WTC11 (cell line): ENCODE results near the gene CARD11. TPM values are rescaled to one million over a fixed set of nuclear protein-coding genes. Genes with fewer than 3 reads are reported as not detected.

Experiments used
- ATAC-seq: fragments of 200-7000 bp; cut with Tn5 transposase; 2 replicates; pipeline ENCODE4 v1.10.0; 2021; ENCODE audit warnings: mild to moderate bottlenecking, moderate library complexity
- CTCF ChIA-PET: fragments of 300-600 bp; sonication (Branson Sonifier 250); formaldehyde crosslinking; loops from one replicate; lab custom pipeline; 2021; ENCODE audit warnings: antibody characterized with exemption; lab: Charles Lee
- POLR2A ChIA-PET: fragments of 350-600 bp; sonication (Branson Sonifier 250); formaldehyde crosslinking; loops from one replicate; lab custom pipeline; 2021; ENCODE audit warnings: antibody characterized with exemption; lab: Charles Lee
- DNase-seq: peaks from one replicate; pipeline ENCODE4 v3.0.0; 2021; ENCODE audit warnings: low spot score
- H3K27ac Mint-ChIP-seq: 2 replicates; pipeline ENCODE4 v1.8.0; 2021; ENCODE audit warnings: mixed read lengths
- H3K27me3 Mint-ChIP-seq: 2 replicates; pipeline ENCODE4 v1.8.0; 2021; ENCODE audit warnings: low read depth, mild to moderate bottlenecking, moderate library complexity, mixed read lengths
- H3K36me3 Mint-ChIP-seq: 2 replicates; pipeline ENCODE4 v1.8.0; 2021; ENCODE audit warnings: mixed read lengths
- H3K4me1 Mint-ChIP-seq: 2 replicates; pipeline ENCODE4 v1.8.0; 2022; ENCODE audit warnings: mixed read lengths
- H3K4me3 Mint-ChIP-seq: 2 replicates; pipeline ENCODE4 v1.8.0; 2021; ENCODE audit warnings: mild to moderate bottlenecking, moderate library complexity, mixed read lengths
- H3K9me3 Mint-ChIP-seq: 2 replicates; pipeline ENCODE4 v1.8.0; 2021; ENCODE audit warnings: mixed read lengths
- CBFB ChIP-seq: sonication (generic); formaldehyde crosslinking; IDR thresholded peaks from 2 replicates; pipeline ENCODE4 v1.8.1; 2022; ENCODE audit warnings: mild to moderate bottlenecking, low read depth, missing genetic modification reagents
- CDX4 ChIP-seq: fragments of 250-450 bp; sonication (Bioruptor Pico); IDR thresholded peaks from 2 replicates; pipeline ENCODE4 v1.9.0; 2021; ENCODE audit warnings: moderate library complexity, mild to moderate bottlenecking, inconsistent platforms, borderline replicate concordance
- EMX1 ChIP-seq: fragments of 250-450 bp; sonication (Bioruptor Pico); IDR thresholded peaks from 2 replicates; pipeline ENCODE4 v1.8.0; 2021; ENCODE audit warnings: mild to moderate bottlenecking
- ESRRA ChIP-seq: sonication (generic); formaldehyde crosslinking; IDR thresholded peaks from 2 replicates; pipeline ENCODE4 v1.8.1; 2022; ENCODE audit warnings: mild to moderate bottlenecking, missing genetic modification reagents, borderline replicate concordance
- ETV6 ChIP-seq: sonication (generic); formaldehyde crosslinking; IDR thresholded peaks from 2 replicates; pipeline ENCODE4 v1.8.1; 2022; ENCODE audit warnings: mild to moderate bottlenecking, missing genetic modification reagents
- FOXJ3 ChIP-seq: sonication (generic); formaldehyde crosslinking; IDR thresholded peaks from 2 replicates; pipeline ENCODE4 v1.9.0; 2021; ENCODE audit warnings: missing genetic modification reagents, mild to moderate bottlenecking, borderline replicate concordance
- GTF2I ChIP-seq: fragments of 250-450 bp; sonication (Bioruptor Pico); conservative IDR thresholded peaks from 2 replicates; pipeline ENCODE4 v1.4.0; 2021; ENCODE audit warnings: mild to moderate bottlenecking
- IRF1 ChIP-seq: sonication (generic); formaldehyde crosslinking; IDR thresholded peaks from 2 replicates; pipeline ENCODE4 v1.8.0; 2023; ENCODE audit warnings: missing genetic modification reagents
- JUN ChIP-seq: sonication (generic); formaldehyde crosslinking; IDR thresholded peaks from 2 replicates; pipeline ENCODE4 v1.8.0; 2023; ENCODE audit warnings: mild to moderate bottlenecking, missing genetic modification reagents
- MAX ChIP-seq: sonication (generic); formaldehyde crosslinking; IDR thresholded peaks from 2 replicates; pipeline ENCODE4 v1.8.0; 2022; ENCODE audit warnings: mild to moderate bottlenecking, missing genetic modification reagents
- MXD4 ChIP-seq: fragments of 250-450 bp; sonication (Bioruptor Pico); IDR thresholded peaks from 2 replicates; pipeline ENCODE4 v1.8.0; 2021; ENCODE audit warnings: mild to moderate bottlenecking, moderate library complexity, borderline replicate concordance
- MYBL2 ChIP-seq: sonication (generic); formaldehyde crosslinking; IDR thresholded peaks from 2 replicates; pipeline ENCODE4 v1.8.1; 2023; ENCODE audit warnings: mild to moderate bottlenecking, moderate library complexity, missing genetic modification reagents
- NR2C2 ChIP-seq: sonication (generic); formaldehyde crosslinking; IDR thresholded peaks from 2 replicates; pipeline ENCODE4 v1.8.0; 2022; ENCODE audit warnings: mild to moderate bottlenecking, missing genetic modification reagents
- NR3C1 ChIP-seq: sonication (generic); formaldehyde crosslinking; conservative IDR thresholded peaks from 2 replicates; pipeline ENCODE4 v1.8.1; 2023; ENCODE audit warnings: low read depth, mild to moderate bottlenecking, missing genetic modification reagents
- RELA ChIP-seq: sonication (generic); formaldehyde crosslinking; IDR thresholded peaks from 2 replicates; pipeline ENCODE4 v1.8.1; 2022; ENCODE audit warnings: missing genetic modification reagents, mild to moderate bottlenecking, borderline replicate concordance
- TCF7 ChIP-seq: sonication (generic); formaldehyde crosslinking; IDR thresholded peaks from 2 replicates; pipeline ENCODE4 v1.8.0; 2022; ENCODE audit warnings: mild to moderate bottlenecking, low read depth, missing genetic modification reagents, moderate library complexity
- TEAD1 ChIP-seq: sonication (generic); formaldehyde crosslinking; IDR thresholded peaks from 2 replicates; pipeline ENCODE4 v1.8.0; 2022; ENCODE audit warnings: mild to moderate bottlenecking, missing genetic modification reagents
- TEAD4 ChIP-seq: sonication (generic); formaldehyde crosslinking; IDR thresholded peaks from 2 replicates; pipeline ENCODE4 v1.8.0; 2022; ENCODE audit warnings: mild to moderate bottlenecking, missing genetic modification reagents
- TP53 ChIP-seq: sonication (generic); formaldehyde crosslinking; IDR thresholded peaks from 2 replicates; pipeline ENCODE4 v1.8.1; 2023; ENCODE audit warnings: mild to moderate bottlenecking, missing genetic modification reagents
- USF1 ChIP-seq: sonication (generic); formaldehyde crosslinking; IDR thresholded peaks from 2 replicates; pipeline ENCODE4 v1.8.0; 2022; ENCODE audit warnings: mild to moderate bottlenecking, missing genetic modification reagents
- ZNF219 ChIP-seq: sonication (generic); formaldehyde crosslinking; IDR thresholded peaks from 2 replicates; pipeline ENCODE4 v1.8.0; 2023; ENCODE audit warnings: missing genetic modification reagents, mild to moderate bottlenecking, borderline replicate concordance
- ZNF416 ChIP-seq: fragments of 250-450 bp; sonication (Bioruptor Pico); IDR thresholded peaks from 2 replicates; pipeline ENCODE4 v1.9.0; 2021; ENCODE audit warnings: mild to moderate bottlenecking, inconsistent platforms
- ZNF423 ChIP-seq: fragments of 250-450 bp; sonication (Bioruptor Pico); IDR thresholded peaks from 2 replicates; pipeline ENCODE4 v2.1.2; 2022; ENCODE audit warnings: mild to moderate bottlenecking, moderate library complexity
- ZNF671 ChIP-seq: fragments of 250-450 bp; sonication (Bioruptor Pico); IDR thresholded peaks from 2 replicates; pipeline ENCODE4 v1.8.0; 2021; ENCODE audit warnings: mild to moderate bottlenecking
- total RNA-seq: library from RNA; stranded (reverse); gene quantifications from 3 replicates; pipeline ENCODE4 v1.2.3, GENCODE V29; 2021
- TF ChIP-seq, protein P1 (sequence below): sonication (generic); formaldehyde crosslinking; IDR thresholded peaks from 2 replicates; pipeline ENCODE4 v1.8.1; 2023; ENCODE audit warnings: mild to moderate bottlenecking, missing genetic modification reagents
- TF ChIP-seq, protein P2 (sequence below): sonication (generic); formaldehyde crosslinking; IDR thresholded peaks from 2 replicates; pipeline ENCODE4 v1.8.1; 2023; ENCODE audit warnings: mild to moderate bottlenecking, moderate library complexity, missing genetic modification reagents
- TF ChIP-seq, protein P3 (sequence below): sonication (generic); formaldehyde crosslinking; IDR thresholded peaks from 2 replicates; pipeline ENCODE4 v1.8.1; 2023; ENCODE audit warnings: mild to moderate bottlenecking, missing genetic modification reagents, moderate library complexity

CARD11 gene
- total RNA-seq, 1 experiment from 2014 or later = 40.8 TPM

DNA sequence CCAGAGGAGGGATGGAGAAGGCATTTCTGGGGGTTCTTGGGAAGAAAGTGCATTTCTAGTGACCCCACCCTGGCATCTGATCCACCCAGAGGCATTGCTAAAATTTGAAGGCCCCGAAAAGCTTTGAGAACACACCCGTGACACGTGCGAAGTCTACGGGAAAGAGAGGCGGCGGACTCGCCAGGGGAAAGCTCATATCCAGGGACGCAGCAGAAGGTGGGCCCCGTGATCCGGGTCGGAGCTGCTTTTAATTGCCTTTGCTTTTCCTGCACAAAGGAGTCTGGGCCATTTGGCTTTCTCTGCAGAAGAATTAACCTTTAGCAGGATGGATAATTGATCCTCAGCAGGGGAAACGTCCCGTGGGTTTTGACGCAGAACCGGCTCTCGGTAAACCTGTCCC lies 50.3 kb downstream of the CARD11 start:
- no peak overlapping the region for H3K4me3 Mint-ChIP-seq
- no peak for TF ChIP-seq ZNF416 (CRISPR knock-in tag)
- no peak for TF ChIP-seq NR3C1
- TF ChIP-seq, all 79 proteins: peak for 0
- CTCF ChIA-PET = interaction anchor here (1.4 kb wide), 1 partner anchor 72 kb away, joined by 5 read pairs; no protein-coding TSS in a partner anchor

DNA sequence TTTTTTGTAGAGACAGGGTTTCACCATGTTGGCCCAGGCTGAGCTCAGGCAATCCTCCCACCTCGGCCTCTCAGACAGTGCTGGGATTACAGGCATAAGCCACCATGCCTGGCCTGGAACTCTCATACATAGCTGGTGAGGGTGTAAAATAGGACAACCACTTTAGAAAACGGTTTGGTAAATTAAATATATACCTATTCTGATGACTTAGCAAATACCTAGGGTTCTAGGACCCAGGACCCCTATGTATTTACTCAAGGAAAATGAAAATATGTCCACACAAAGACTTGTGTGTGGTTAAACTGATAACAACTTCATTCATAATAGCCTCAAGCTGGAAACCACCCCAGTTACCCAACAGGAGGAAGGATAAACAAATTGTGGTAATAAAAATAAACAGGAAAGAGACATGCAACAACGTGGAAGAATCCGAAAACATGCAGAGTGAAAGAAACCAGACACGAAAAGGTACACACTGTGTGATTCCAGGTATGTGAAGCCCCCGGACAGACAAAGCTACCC lies 52.7 kb downstream of the CARD11 start:
- H3K9me3 Mint-ChIP-seq = peaks cover 48% of the 10 kb centered on the region
- H3K4me1 Mint-ChIP-seq = no peaks in the 10 kb centered on the region
- DNase-seq (no peak), ATAC-seq (no peak)
- no peak overlapping the region for H3K27ac Mint-ChIP-seq
- H3K27me3 Mint-ChIP-seq = no peaks in the 10 kb centered on the region
- TF ChIP-seq ZNF219 = no peak
- TF ChIP-seq TP53 (CRISPR knock-in tag) = no peak
- TF ChIP-seq TEAD1 (CRISPR knock-in tag) = no peak
- no peak for TF ChIP-seq JUN (CRISPR knock-in tag)
- no peak for TF ChIP-seq ZNF423 (CRISPR knock-in tag)
- TF ChIP-seq IRF1 (CRISPR knock-in tag) = no peak
- no peak for TF ChIP-seq FOXJ3 (CRISPR knock-in tag)
- TF ChIP-seq TCF7 (CRISPR knock-in tag) = no peak
- no peak for TF ChIP-seq EMX1 (CRISPR knock-in tag)
- TF ChIP-seq CDX4 (CRISPR knock-in tag) = no peak
- TF ChIP-seq CBFB (CRISPR knock-in tag) = no peak
- TF ChIP-seq, protein P1, sequence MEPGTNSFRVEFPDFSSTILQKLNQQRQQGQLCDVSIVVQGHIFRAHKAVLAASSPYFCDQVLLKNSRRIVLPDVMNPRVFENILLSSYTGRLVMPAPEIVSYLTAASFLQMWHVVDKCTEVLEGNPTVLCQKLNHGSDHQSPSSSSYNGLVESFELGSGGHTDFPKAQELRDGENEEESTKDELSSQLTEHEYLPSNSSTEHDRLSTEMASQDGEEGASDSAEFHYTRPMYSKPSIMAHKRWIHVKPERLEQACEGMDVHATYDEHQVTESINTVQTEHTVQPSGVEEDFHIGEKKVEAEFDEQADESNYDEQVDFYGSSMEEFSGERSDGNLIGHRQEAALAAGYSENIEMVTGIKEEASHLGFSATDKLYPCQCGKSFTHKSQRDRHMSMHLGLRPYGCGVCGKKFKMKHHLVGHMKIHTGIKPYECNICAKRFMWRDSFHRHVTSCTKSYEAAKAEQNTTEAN (CRISPR knock-in tag) = no peak
- TF ChIP-seq, all 79 proteins: peak for 0
- H3K4me3 Mint-ChIP-seq = no peak overlapping the region
- CTCF ChIA-PET = no interaction called here
- POLR2A ChIA-PET = no interaction called here
- H3K36me3 Mint-ChIP-seq = peaks cover 33% of the 10 kb centered on the region

More for the DNA sequence above, 50.3 kb downstream of the CARD11 start:
- no peaks in the 10 kb centered on the region for H3K4me1 Mint-ChIP-seq
- no peak overlapping the region for H3K27ac Mint-ChIP-seq
- peaks cover 33% of the 10 kb centered on the region for H3K36me3 Mint-ChIP-seq
- POLR2A ChIA-PET = no interaction called here
- peaks cover 46% of the 10 kb centered on the region for H3K9me3 Mint-ChIP-seq
- H3K27me3 Mint-ChIP-seq = no peaks in the 10 kb centered on the region
- no peak for ATAC-seq
- no peak for DNase-seq

- DNase-seq (no peak), ATAC-seq (no peak)
- no peaks in the 10 kb centered on the region for H3K27me3 Mint-ChIP-seq
- no peak overlapping the region for H3K27ac Mint-ChIP-seq
- H3K4me1 Mint-ChIP-seq = no peaks in the 10 kb centered on the region
- POLR2A ChIA-PET = interaction anchor here (0.6 kb wide), 1 partner anchor 13 kb away, joined by 3 read pairs; no protein-coding TSS in a partner anchor
- peaks cover 25% of the 10 kb centered on the region for H3K9me3 Mint-ChIP-seq
- CTCF ChIA-PET = no interaction called here
- H3K36me3 Mint-ChIP-seq = peaks cover 16% of the 10 kb centered on the region; the same call in 1 of the 2 replicates
- H3K4me3 Mint-ChIP-seq = no peak overlapping the region
- TF ChIP-seq, protein P2, sequence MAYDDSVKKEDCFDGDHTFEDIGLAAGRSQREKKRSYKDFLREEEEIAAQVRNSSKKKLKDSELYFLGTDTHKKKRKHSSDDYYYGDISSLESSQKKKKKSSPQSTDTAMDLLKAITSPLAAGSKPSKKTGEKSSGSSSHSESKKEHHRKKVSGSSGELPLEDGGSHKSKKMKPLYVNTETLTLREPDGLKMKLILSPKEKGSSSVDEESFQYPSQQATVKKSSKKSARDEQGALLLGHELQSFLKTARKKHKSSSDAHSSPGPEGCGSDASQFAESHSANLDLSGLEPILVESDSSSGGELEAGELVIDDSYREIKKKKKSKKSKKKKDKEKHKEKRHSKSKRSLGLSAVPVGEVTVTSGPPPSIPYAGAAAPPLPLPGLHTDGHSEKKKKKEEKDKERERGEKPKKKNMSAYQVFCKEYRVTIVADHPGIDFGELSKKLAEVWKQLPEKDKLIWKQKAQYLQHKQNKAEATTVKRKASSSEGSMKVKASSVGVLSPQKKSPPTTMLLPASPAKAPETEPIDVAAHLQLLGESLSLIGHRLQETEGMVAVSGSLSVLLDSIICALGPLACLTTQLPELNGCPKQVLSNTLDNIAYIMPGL (CRISPR knock-in tag) = no peak
- no peak for TF ChIP-seq USF1 (CRISPR knock-in tag)
- no peak for TF ChIP-seq TEAD4 (CRISPR knock-in tag)
- no peak for TF ChIP-seq MYBL2
- TF ChIP-seq, protein P3, sequence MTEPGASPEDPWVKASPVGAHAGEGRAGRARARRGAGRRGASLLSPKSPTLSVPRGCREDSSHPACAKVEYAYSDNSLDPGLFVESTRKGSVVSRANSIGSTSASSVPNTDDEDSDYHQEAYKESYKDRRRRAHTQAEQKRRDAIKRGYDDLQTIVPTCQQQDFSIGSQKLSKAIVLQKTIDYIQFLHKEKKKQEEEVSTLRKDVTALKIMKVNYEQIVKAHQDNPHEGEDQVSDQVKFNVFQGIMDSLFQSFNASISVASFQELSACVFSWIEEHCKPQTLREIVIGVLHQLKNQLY (CRISPR knock-in tag) = no peak
- no peak for TF ChIP-seq ZNF671 (CRISPR knock-in tag)
- TF ChIP-seq TP53 (CRISPR knock-in tag) = no peak
- TF ChIP-seq RELA (CRISPR knock-in tag) = no peak
- TF ChIP-seq ETV6 = no peak
- no peak for TF ChIP-seq NR2C2 (CRISPR knock-in tag)
- TF ChIP-seq MXD4 (CRISPR knock-in tag) = no peak
- no peak for TF ChIP-seq MAX (CRISPR knock-in tag)
- TF ChIP-seq GTF2I (CRISPR knock-in tag) = no peak
- TF ChIP-seq ESRRA = no peak
Measured at GRCh38 chr7:2986561-2986960, 57.1 kb downstream of the CARD11 start.
